SK-N-MC (cell line): ENCODE data around the gene GJA4.

Experiments used
- EZH2 ChIP-seq: fragments of 200-600 bp; sonication (generic); IDR thresholded peaks from one replicate; pipeline ENCODE4 v1.6.1; 2017; ENCODE audit warnings: antibody characterized with exemption
- POLR2AphosphoS5 ChIP-seq: IDR thresholded peaks from 2 replicates; pipeline ENCODE4 v1.6.1; 2012; ENCODE audit warnings: mild to moderate bottlenecking, low read depth, low read length, borderline replicate concordance

- TF ChIP-seq EZH2 = no peak
- no peak for TF ChIP-seq POLR2AphosphoS5
Measured at GRCh38 chr1:34758751-34759150, 34.0 kb upstream of the GJA4 start.
